ES-I3 (cell line): Measurements from ENCODE around the gene PPP3CA.

Source experiments
- H3K36me3 ChIP-seq: 2 replicates; pipeline ENCODE4 v1.6.1; 2013; ENCODE audit warnings: mild to moderate bottlenecking, low read length, control low read depth, moderate library complexity; ENCODE audit not compliant: insufficient read depth
- H3K4me1 ChIP-seq: 2 replicates; pipeline ENCODE4 v1.6.1; 2013; ENCODE audit warnings: mild to moderate bottlenecking, control low read depth, low read length; ENCODE audit not compliant: insufficient read depth
- H3K9ac ChIP-seq: 2 replicates; pipeline ENCODE4 v1.6.1; 2013; ENCODE audit warnings: low read depth, mild to moderate bottlenecking, low read length, moderate library complexity
- H3K9me3 ChIP-seq: 2 replicates; pipeline ENCODE4 v1.6.1; 2013; ENCODE audit warnings: mild to moderate bottlenecking, low read length, moderate library complexity; ENCODE audit not compliant: control insufficient read depth, insufficient read depth

The PPP3CA gene

GRCh38 chr4:101347267-101347556, at the start of gene PPP3CA:
TSS of gene PPP3CA (minus strand) at chr4:101347526.
- H3K9ac ChIP-seq, result peak within 1 kb of the TSS; percentile 89
- H3K9me3 ChIP-seq, result no peaks in the 10 kb centered on the region
- H3K4me1 ChIP-seq, result 0 out of 2 replicates have a peak, but pooled peaks cover 4% of the 10 kb centered on the region
- H3K36me3 ChIP-seq, result no peaks in the 10 kb centered on the region

- H3K36me3 ChIP-seq, result no peaks in the 10 kb centered on the region
- no peaks in the 10 kb centered on the region for H3K4me1 ChIP-seq
- no peaks in the 10 kb centered on the region; the same call in 1 of the 2 replicates for H3K9me3 ChIP-seq
- H3K9ac ChIP-seq, result no peak overlapping the region
Observed at GRCh38 chr4:101393256-101393655, 45.9 kb upstream of the PPP3CA start.

GRCh38 chr4:101370663-101371210, 23.4 kb upstream of the PPP3CA start:
- Histone ChIP-seq H3K9me3 (no peaks in the 10 kb centered on the region), H3K36me3 (no peaks in the 10 kb centered on the region), H3K4me1 (no peaks in the 10 kb centered on the region), H3K9ac (no peak overlapping the region)

- H3K36me3 ChIP-seq, result no peaks in the 10 kb centered on the region
- H3K9ac ChIP-seq, result no peak overlapping the region
- no peaks in the 10 kb centered on the region for H3K9me3 ChIP-seq
- H3K4me1 ChIP-seq, result no peaks in the 10 kb centered on the region
Observed at GRCh38 chr4:101367201-101367600, 19.9 kb upstream of the PPP3CA start.

- Histone ChIP-seq H3K9me3 (no peaks in the 10 kb centered on the region), H3K9ac (no peak overlapping the region), H3K36me3 (no peaks in the 10 kb centered on the region), H3K4me1 (no peaks in the 10 kb centered on the region)
Observed at GRCh38 chr4:101366331-101366730, 19.0 kb upstream of the PPP3CA start.

- Histone ChIP-seq H3K9ac (no peak overlapping the region), H3K4me1 (peaks cover 9% of the 10 kb centered on the region; the same call in 1 of the 2 replicates), H3K36me3 (no peaks in the 10 kb centered on the region), H3K9me3 (no peaks in the 10 kb centered on the region)
Observed at GRCh38 chr4:101357751-101358150, 10.4 kb upstream of the PPP3CA start.

GRCh38 chr4:101356928-101357327, 9.6 kb upstream of the PPP3CA start:
- Histone ChIP-seq H3K4me1 (peaks cover 9% of the 10 kb centered on the region; the same call in 1 of the 2 replicates), H3K36me3 (no peaks in the 10 kb centered on the region), H3K9ac (no peak overlapping the region), H3K9me3 (no peaks in the 10 kb centered on the region)

GRCh38 chr4:101355767-101356702, 8.7 kb upstream of the PPP3CA start:
- Histone ChIP-seq H3K9ac (no peak overlapping the region), H3K36me3 (no peaks in the 10 kb centered on the region), H3K4me1 (peaks cover 9% of the 10 kb centered on the region; the same call in 1 of the 2 replicates), H3K9me3 (no peaks in the 10 kb centered on the region)

- no peak overlapping the region for H3K9ac ChIP-seq
- peaks cover 9% of the 10 kb centered on the region; the same call in 1 of the 2 replicates for H3K4me1 ChIP-seq
- no peaks in the 10 kb centered on the region for H3K36me3 ChIP-seq
- H3K9me3 ChIP-seq, result no peaks in the 10 kb centered on the region
Observed at GRCh38 chr4:101355246-101355645, 7.9 kb upstream of the PPP3CA start.

- Histone ChIP-seq H3K4me1 (0 out of 2 replicates have a peak, but pooled peaks cover 4% of the 10 kb centered on the region), H3K9me3 (no peaks in the 10 kb centered on the region), H3K9ac (no peak overlapping the region), H3K36me3 (no peaks in the 10 kb centered on the region)
Observed at GRCh38 chr4:101349801-101350064, 2.4 kb upstream of the PPP3CA start.

GRCh38 chr4:101348995-101349800, 1.9 kb upstream of the PPP3CA start:
- Histone ChIP-seq H3K9ac (peak overlapping the region; percentile 89; the same call in 1 of the 2 replicates), H3K4me1 (0 out of 2 replicates have a peak, but pooled peaks cover 4% of the 10 kb centered on the region)

GRCh38 chr4:101348367-101348827, 1.1 kb upstream of the PPP3CA start:
- no peaks in the 10 kb centered on the region for H3K36me3 ChIP-seq
- 0 out of 2 replicates have a peak, but pooled peaks cover 4% of the 10 kb centered on the region for H3K4me1 ChIP-seq
- peak overlapping the region; percentile 89 for H3K9ac ChIP-seq
- H3K9me3 ChIP-seq, result no peaks in the 10 kb centered on the region

More at GRCh38 chr4:101348995-101349800, 1.9 kb upstream of the PPP3CA start:
- Histone ChIP-seq H3K9me3 (no peaks in the 10 kb centered on the region), H3K36me3 (no peaks in the 10 kb centered on the region)

GRCh38 chr4:101347557-101348366, 436 bp upstream of the PPP3CA start:
- H3K4me1 ChIP-seq, result 0 out of 2 replicates have a peak, but pooled peaks cover 4% of the 10 kb centered on the region
- H3K9ac ChIP-seq, result peak overlapping the region; percentile 89
- H3K36me3 ChIP-seq, result no peaks in the 10 kb centered on the region

More at GRCh38 chr4:101347557-101348366, 436 bp upstream of the PPP3CA start:
- no peaks in the 10 kb centered on the region for H3K9me3 ChIP-seq
